Activated CD4-positive, alpha-beta T cell treated with anti-CD3 and anti-CD28 coated beads, Interleukin-2, amount 50 U/mL, for 16 hours (primary cell): Measurements from ENCODE around the gene ZNF714.
A peak's percentile ranks its signal among the peaks of the same experiment; 100 is the strongest.
"Not testable (repeated sequence)": the region's sequence is repeated elsewhere in the genome, so short reads cannot be mapped to it uniquely, and the experiment has no call there.

ENCODE experiments used
- DNase-seq: peaks from one replicate; pipeline ENCODE4 v3.0.0-alpha.2; 2020

Gene ZNF714

GRCh38 chr19:21133633-21134032 lies 51.6 kb downstream of the ZNF714 start:
- DNase-seq, result no peak

GRCh38 chr19:21134934-21135366 lies 52.9 kb downstream of the ZNF714 start:
- DNase-seq, result no peak

GRCh38 chr19:21135433-21135832 lies 53.4 kb downstream of the ZNF714 start:
- no peak for DNase-seq

GRCh38 chr19:21138130-21138529 lies 56.1 kb downstream of the ZNF714 start:
- no peak for DNase-seq

GRCh38 chr19:21141006-21141405 lies 59.0 kb downstream of the ZNF714 start:
- not testable (repeated sequence) for DNase-seq

- peak; percentile 97 for DNase-seq
Measured at GRCh38 chr19:21141787-21142464, 59.9 kb downstream of the ZNF714 start, which contains the start of gene ZNF431. ZNF431 (plus strand) TSS chr19:21142040; CDS start chr19:21142184, 144 bp downstream.

- DNase-seq, result no peak
Measured at GRCh38 chr19:21143428-21143827, 61.4 kb downstream of the ZNF714 start.

- no peak for DNase-seq
Measured at GRCh38 chr19:21143854-21144253, 61.9 kb downstream of the ZNF714 start.

- DNase-seq, result no peak
Measured at GRCh38 chr19:21147540-21147939, 65.5 kb downstream of the ZNF714 start.

GRCh38 chr19:21148681-21149080 lies 66.7 kb downstream of the ZNF714 start:
- no peak for DNase-seq

GRCh38 chr19:21149877-21150276 lies 67.9 kb downstream of the ZNF714 start:
- DNase-seq, result no peak

- DNase-seq, result no peak
Measured at GRCh38 chr19:21151460-21151859, 69.5 kb downstream of the ZNF714 start.

- DNase-seq, result no peak
Measured at GRCh38 chr19:21158523-21159135, 76.6 kb downstream of the ZNF714 start.

GRCh38 chr19:21164541-21164940 lies 82.5 kb downstream of the ZNF714 start:
- no peak for DNase-seq

- no peak for DNase-seq
Measured at GRCh38 chr19:21166436-21166835, 84.4 kb downstream of the ZNF714 start.
